Uterus (tissue), 4 donors: ENCODE data around the gene LRRC4C. TPM values are rescaled to one million over a fixed set of nuclear protein-coding genes. Genes with fewer than 3 reads are reported as not detected.

Experiments used
- DNase-seq, 2 donors: peaks; one replicate each; pipeline ENCODE4 v3.0.0-alpha.2; 2019 to 2020
- H3K27ac ChIP-seq, 2 donors: fragments of 200-600 bp; sonication (generic); 1 replicate in 1 of 2; 2 replicates in 1 of 2; pipeline ENCODE4 v1.5.1; 2016 to 2018
- H3K27me3 ChIP-seq, 2 donors: fragments of 200-600 bp; sonication (generic); one replicate each; pipeline ENCODE4 v1.5.1; 2018 to 2019; ENCODE audit warnings: control low read depth in 1 of 2
- H3K36me3 ChIP-seq, 2 donors: fragments of 200-600 bp; sonication (generic); one replicate each; pipeline ENCODE4 v1.5.1; 2019; ENCODE audit warnings: control low read depth in 1 of 2
- H3K4me1 ChIP-seq, 2 donors: fragments of 200-600 bp; sonication (generic); one replicate each; pipeline ENCODE4 v1.5.1; 2018 to 2019; ENCODE audit warnings: control low read depth in 1 of 2
- H3K4me3 ChIP-seq, 2 donors: fragments of 200-600 bp; sonication (generic); 1 replicate in 1 of 2; 2 replicates in 1 of 2; pipeline ENCODE4 v1.5.1; 2018 to 2019; ENCODE audit warnings: mild to moderate bottlenecking in 1 of 2
- H3K9me3 ChIP-seq, 2 donors: fragments of 200-600 bp; sonication (generic); one replicate each; pipeline ENCODE4 v1.5.1; 2019; ENCODE audit warnings: control low read depth in 1 of 2
- POLR2A ChIP-seq, 2 donors: fragments of 450-650 bp; IDR thresholded peaks; one replicate each; pipeline ENCODE4 v1.6.1; 2016; ENCODE audit warnings: antibody characterized with exemption in 2 of 2, mild to moderate bottlenecking in 1 of 2, moderate library complexity in 1 of 2
- intact Hi-C: fragments of 100-400 bp; cut with DNase I; formaldehyde crosslinking; loops from one replicate; pipeline ENCODE4 v1.15.1; 2023; ENCODE audit warnings: low total_unique reads
- total RNA-seq, 4 donors: library from RNA; depleted of rRNA in 3 of 4; stranded (reverse); fragments of >200 nt in 3 of 4; gene quantifications; one replicate each; pipeline versions ENCODE4 v1.1.0 to v1.2.4, GENCODE V29; 2014 to 2023
- TF ChIP-seq, protein P1 (sequence below), 4 experiments: fragments of 200-600 bp in 2 of 4; fragments of 450-650 bp in 2 of 4; sonication (generic) in 2 of 4; IDR thresholded peaks; one replicate each; pipeline ENCODE4 v1.5.1; 2016 to 2019; ENCODE audit warnings: antibody characterized with exemption in 4 of 4, mild to moderate bottlenecking in 2 of 4, moderate library complexity in 1 of 4
- donor health status: DM: yes; HTN: yes; CAD: no.

The LRRC4C gene
- total RNA-seq, 4 donors from 2014 or later, result 1.5 to 16.9 (median 2.1) TPM; not detected in 1

- H3K4me3 ChIP-seq, result no peak overlapping the region
- H3K4me1 ChIP-seq, result no peaks in the 10 kb centered on the region
- no peak for TF ChIP-seq POLR2A (IDR thresholded peaks at IDR 0.05)
- TF ChIP-seq, protein P1, sequence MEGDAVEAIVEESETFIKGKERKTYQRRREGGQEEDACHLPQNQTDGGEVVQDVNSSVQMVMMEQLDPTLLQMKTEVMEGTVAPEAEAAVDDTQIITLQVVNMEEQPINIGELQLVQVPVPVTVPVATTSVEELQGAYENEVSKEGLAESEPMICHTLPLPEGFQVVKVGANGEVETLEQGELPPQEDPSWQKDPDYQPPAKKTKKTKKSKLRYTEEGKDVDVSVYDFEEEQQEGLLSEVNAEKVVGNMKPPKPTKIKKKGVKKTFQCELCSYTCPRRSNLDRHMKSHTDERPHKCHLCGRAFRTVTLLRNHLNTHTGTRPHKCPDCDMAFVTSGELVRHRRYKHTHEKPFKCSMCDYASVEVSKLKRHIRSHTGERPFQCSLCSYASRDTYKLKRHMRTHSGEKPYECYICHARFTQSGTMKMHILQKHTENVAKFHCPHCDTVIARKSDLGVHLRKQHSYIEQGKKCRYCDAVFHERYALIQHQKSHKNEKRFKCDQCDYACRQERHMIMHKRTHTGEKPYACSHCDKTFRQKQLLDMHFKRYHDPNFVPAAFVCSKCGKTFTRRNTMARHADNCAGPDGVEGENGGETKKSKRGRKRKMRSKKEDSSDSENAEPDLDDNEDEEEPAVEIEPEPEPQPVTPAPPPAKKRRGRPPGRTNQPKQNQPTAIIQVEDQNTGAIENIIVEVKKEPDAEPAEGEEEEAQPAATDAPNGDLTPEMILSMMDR (IDR thresholded peaks at IDR 0.05), result no peak
- no peaks in the 10 kb centered on the region for H3K27me3 ChIP-seq
- no peaks in the 10 kb centered on the region for H3K36me3 ChIP-seq
- H3K9me3 ChIP-seq, result peaks cover 0 to 3% of the 10 kb centered on the region in 2 donors
- no peak overlapping the region for H3K27ac ChIP-seq
- intact Hi-C loops, result no loop called here
- DNase-seq, result no peak
These were observed 705.2 kb downstream of the LRRC4C start for GRCh38 chr11:40754297-40754696.

- DNase-seq, result no peak
- intact Hi-C loops, result no loop called here
These were observed 713.2 kb downstream of the LRRC4C start for GRCh38 chr11:40746282-40746681.

GRCh38 chr11:40732132-40732531 lies 727.3 kb downstream of the LRRC4C start:
- H3K4me3 ChIP-seq, result no peak overlapping the region
- no peaks in the 10 kb centered on the region for H3K27me3 ChIP-seq
- no peaks in the 10 kb centered on the region for H3K36me3 ChIP-seq
- H3K27ac ChIP-seq, result no peak overlapping the region
- intact Hi-C loops, result no loop called here
- H3K9me3 ChIP-seq, result no peaks in the 10 kb centered on the region
- DNase-seq, result no peak
- H3K4me1 ChIP-seq, result no peaks in the 10 kb centered on the region
- TF ChIP-seq POLR2A (IDR thresholded peaks at IDR 0.05), result no peak
- TF ChIP-seq, protein P1 (IDR thresholded peaks at IDR 0.05), result no peak

More at GRCh38 chr11:40746282-40746681, 713.2 kb downstream of the LRRC4C start:
- TF ChIP-seq, protein P1 (IDR thresholded peaks at IDR 0.05), result no peak
- TF ChIP-seq POLR2A (IDR thresholded peaks at IDR 0.05), result no peak
- no peak overlapping the region for H3K27ac ChIP-seq
- no peaks in the 10 kb centered on the region for H3K36me3 ChIP-seq
- H3K4me3 ChIP-seq, result no peak overlapping the region
- H3K9me3 ChIP-seq, result no peaks in the 10 kb centered on the region
- H3K27me3 ChIP-seq, result no peaks in the 10 kb centered on the region
- H3K4me1 ChIP-seq, result no peaks in the 10 kb centered on the region

DNA sequence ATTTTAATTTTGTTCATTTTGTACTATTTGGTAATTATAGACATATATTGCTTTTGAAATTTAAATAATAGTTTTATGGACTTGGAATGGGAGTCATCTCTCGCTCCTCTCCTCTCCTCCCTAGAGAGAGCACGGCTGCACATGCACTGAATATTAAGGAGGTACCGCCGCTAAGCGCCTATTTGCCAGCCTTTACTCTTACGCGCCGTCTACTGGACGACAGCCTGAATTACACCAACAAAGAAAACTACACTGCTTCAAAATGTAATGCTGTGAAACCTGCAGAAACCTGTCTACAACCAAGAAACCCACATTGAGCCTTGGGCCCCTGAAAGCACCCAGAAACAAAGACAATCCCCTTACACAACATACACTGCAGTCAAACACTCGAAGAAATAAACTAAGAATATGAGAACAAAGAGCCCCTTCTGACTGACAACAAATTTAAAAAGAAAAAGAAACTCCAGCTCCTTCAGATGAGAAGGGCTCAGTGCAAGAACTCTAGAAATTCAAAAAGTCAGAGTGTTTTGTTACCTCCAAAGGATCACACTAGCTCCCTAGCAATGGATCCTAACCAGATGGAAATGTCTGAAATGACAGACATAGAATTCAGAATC lies 737.2 kb downstream of the LRRC4C start:
- Histone ChIP-seq H3K27ac (no peak overlapping the region), H3K4me3 (no peak overlapping the region), H3K36me3 (no peaks in the 10 kb centered on the region), H3K27me3 (no peaks in the 10 kb centered on the region), H3K9me3 (no peaks in the 10 kb centered on the region), H3K4me1 (no peaks in the 10 kb centered on the region)
- no peak for TF ChIP-seq POLR2A (IDR thresholded peaks at IDR 0.05)
- TF ChIP-seq, protein P1 (IDR thresholded peaks at IDR 0.05), result no peak
- intact Hi-C loops, result no loop called here
- DNase-seq, result no peak

GRCh38 chr11:40716344-40717130 lies 742.9 kb downstream of the LRRC4C start:
- Histone ChIP-seq H3K4me3 (no peak overlapping the region), H3K27ac (no peak overlapping the region), H3K4me1 (no peaks in the 10 kb centered on the region), H3K9me3 (no peaks in the 10 kb centered on the region), H3K27me3 (no peaks in the 10 kb centered on the region), H3K36me3 (no peaks in the 10 kb centered on the region)
- no peak for TF ChIP-seq POLR2A (IDR thresholded peaks at IDR 0.05)
- TF ChIP-seq, protein P1 (IDR thresholded peaks at IDR 0.05), result no peak
- intact Hi-C loops, result no loop called here
- no peak for DNase-seq
